GM21381 (cell line): ENCODE measurements around the gene YJU2.
A peak's percentile ranks its signal among the peaks of the same experiment; 100 is the strongest.
"Not testable (repeated sequence)": the region's sequence is repeated elsewhere in the genome, so short reads cannot be mapped to it uniquely, and the experiment has no call there.

Source experiments
- ATAC-seq: cut with Tn5 transposase; IDR thresholded peaks from one replicate; pipeline ENCODE4 v1.9.1; 2021; ENCODE audit warnings: mild to moderate bottlenecking, moderate library complexity; ENCODE audit not compliant: unreplicated experiment

Gene YJU2

GRCh38 chr19:4227771-4228170 is 19.1 kb upstream of the YJU2 start:
- no peak for ATAC-seq

GRCh38 chr19:4228765-4229178 is 18.1 kb upstream of the YJU2 start:
- no peak for ATAC-seq

- ATAC-seq: peak; percentile 53
Measured at GRCh38 chr19:4229179-4229931, 17.5 kb upstream of the YJU2 start, which contains the start of gene EBI3. Gene EBI3, plus strand, starts transcription at chr19:4229523. Its CDS starts 28 bp downstream, at chr19:4229551.

GRCh38 chr19:4230237-4230636 is 16.6 kb upstream of the YJU2 start:
- ATAC-seq: not testable (repeated sequence)

- not testable (repeated sequence) for ATAC-seq
Measured at GRCh38 chr19:4231521-4231920, 15.4 kb upstream of the YJU2 start.

- not testable (repeated sequence) for ATAC-seq
Measured at GRCh38 chr19:4232139-4232538, 14.7 kb upstream of the YJU2 start.

- ATAC-seq: no peak
Measured at GRCh38 chr19:4232614-4233281, 14.1 kb upstream of the YJU2 start.

GRCh38 chr19:4233282-4233853 is 13.5 kb upstream of the YJU2 start:
- no peak for ATAC-seq

GRCh38 chr19:4234142-4234861 is 12.6 kb upstream of the YJU2 start:
- ATAC-seq: no peak

GRCh38 chr19:4234862-4235201 is 12.0 kb upstream of the YJU2 start:
- ATAC-seq: no peak

GRCh38 chr19:4237510-4237909 is 9.4 kb upstream of the YJU2 start:
- not testable (repeated sequence) for ATAC-seq

- no peak for ATAC-seq
Measured at GRCh38 chr19:4238831-4239230, 8.0 kb upstream of the YJU2 start.

GRCh38 chr19:4241824-4242430 is 5.0 kb upstream of the YJU2 start:
- no peak for ATAC-seq

GRCh38 chr19:4245938-4246337 is 942 bp upstream of the YJU2 start:
- not testable (repeated sequence) for ATAC-seq

GRCh38 chr19:4256563-4256962 is 9.7 kb downstream of the YJU2 start:
- ATAC-seq: no peak

GRCh38 chr19:4257025-4257424 is 10.1 kb downstream of the YJU2 start:
- no peak for ATAC-seq

GRCh38 chr19:4258181-4258580 is 11.3 kb downstream of the YJU2 start:
- no peak for ATAC-seq

GRCh38 chr19:4260613-4261191 is 13.8 kb downstream of the YJU2 start:
- no peak for ATAC-seq

- no peak for ATAC-seq
Measured at GRCh38 chr19:4264812-4265211, 17.9 kb downstream of the YJU2 start.

GRCh38 chr19:4266253-4267000 is 19.5 kb downstream of the YJU2 start:
- no peak for ATAC-seq
